Heart left ventricle (tissue), 16 donors: ENCODE measurements around the gene EPB41L2. TPM values are rescaled to one million over a fixed set of nuclear protein-coding genes. Genes with fewer than 3 reads are reported as not detected.

Experiments used
- ATAC-seq, 4 donors: fragments of 200-7000 bp; cut with Tn5 transposase; one replicate each; pipeline ENCODE4 v1.9.1; 2020 to 2022; ENCODE audit warnings: moderate library complexity in 4 of 4, mild to moderate bottlenecking in 3 of 4, moderate number of reproducible peaks in 1 of 4
- DNase-seq, 5 donors: peaks; one replicate each; pipeline ENCODE4 v3.0.0-alpha.2; 2020
- H3K27ac ChIP-seq, 12 donors: fragments of 200-600 bp; sonication (generic) in 4 of 12; one replicate each; pipeline versions ENCODE4 v1.5.0 to v1.8.0; 2016 to 2022; ENCODE audit warnings: mild to moderate bottlenecking in 2 of 12
- H3K27me3 ChIP-seq, 9 donors: fragments of 200-600 bp; sonication (generic) in 2 of 9; one replicate each; pipeline versions ENCODE4 v1.5.1 to v1.8.0; 2016 to 2022; ENCODE audit warnings: mild to moderate bottlenecking in 3 of 9
- H3K36me3 ChIP-seq, 9 donors: fragments of 200-600 bp; sonication (generic) in 2 of 9; one replicate each; pipeline versions ENCODE4 v1.5.0 to v1.8.0; 2018 to 2022; ENCODE audit warnings: mild to moderate bottlenecking in 2 of 9
- H3K4me1 ChIP-seq, 12 donors: fragments of 200-600 bp; sonication (generic) in 4 of 12; one replicate each; pipeline versions ENCODE4 v1.5.0 to v1.8.0; 2016 to 2022; ENCODE audit warnings: mild to moderate bottlenecking in 3 of 12
- H3K4me3 ChIP-seq, 12 donors: fragments of 200-600 bp; sonication (generic) in 4 of 12; one replicate each; pipeline versions ENCODE4 v1.5.0 to v1.8.0; 2017 to 2022; ENCODE audit warnings: mild to moderate bottlenecking in 9 of 12, moderate library complexity in 4 of 12
- H3K9me3 ChIP-seq, 12 donors: fragments of 200-600 bp; sonication (generic) in 4 of 12; one replicate each; pipeline versions ENCODE4 v1.5.0 to v1.8.0; 2016 to 2022; ENCODE audit warnings: mild to moderate bottlenecking in 1 of 12
- POLR2A ChIP-seq, 2 donors: fragments of 450-650 bp; IDR thresholded peaks; one replicate each; pipeline ENCODE4 v1.6.1; 2017; ENCODE audit warnings: antibody characterized with exemption in 2 of 2, mild to moderate bottlenecking in 2 of 2, moderate library complexity in 2 of 2
- WGBS, 4 donors: extraction: QIAGEN DNeasy Blood & Tissue Kit in 2 of 4; methylation state at CpG; one replicate each; pipeline versions ENCODE4 v1.1.5 to v1.1.7; 2013 to 2018; 5-methylcytosine and 5-hydroxymethylcytosine counted together
- intact Hi-C, 10 donors: fragments of 100-400 bp; cut with DNase I; formaldehyde crosslinking; loops; one replicate each; pipeline versions ENCODE4 v1.11.1 to v1.14.2; 2022
- polyA plus RNA-seq, 2 donors: library from polyadenylated mRNA; stranded (reverse); fragments of 200-250 nt; gene quantifications; one replicate each; pipeline ENCODE4 v1.2.3, GENCODE V29; 2013
- total RNA-seq, 9 donors: library from RNA; depleted of rRNA in 2 of 9; stranded (reverse); fragments of >200 nt in 2 of 9; fragmentation: NEBNext Ultra II Directional in 3 of 9; extraction: Animal tissue kit (Norgen Biotek cat#: 25700) in 3 of 9; gene quantifications; one replicate each; pipeline versions ENCODE4 v1.1.0 to v1.2.4, GENCODE V29; 2016 to 2023
- TF ChIP-seq, protein P1 (sequence below), 12 donors: fragments of 200-600 bp; sonication (generic) in 4 of 12; IDR thresholded peaks; one replicate each; pipeline versions ENCODE4 v1.5.0 to v1.8.0; 2018 to 2022; ENCODE audit warnings: antibody characterized with exemption in 12 of 12, mild to moderate bottlenecking in 5 of 12
- donor health status: ischemic (EF 13 %, LVEDD 7.1; RV severe dilation, severe dysfunction).
- donor health status: healthy with polysubstance abuse.
- donor health status: DM: no; HTN: yes; CAD: no.
- donor health status: DM: no; HTN: no; CAD: no.
- donor health status: ischemic (EF 25% LVEDD 6.9; RV normal size, moderate dysfunction).
- donor health status: ischemic (EF 25% LVEDD 5.7; RV mildly dilated, moderate dysfunction).
- donor health status: healthy.
- donor health status: DM: yes; HTN: yes; CAD: no.
- donor health status: ischemic (EF 35%, LVEDD 5.7; RV mildly dilated, moderate dysfunction).
- donor health status: nonischemic (EF 11% LVEDD 7.7; RV severe dilation, severe dysfunction).
- donor health status: DM: yes; HTN: yes; CAD: no.
- donor health status: PGD.
- donor health status: ischemic (EF 29% LVEDD 5.4; RV normal size, mild dysfunction).
- donor health status: nonischemic (EF 23%, LVEDD 6.1; RV moderate dilation, normal function).

The EPB41L2 gene
- total and polyA plus RNA-seq, 11 donors, result 21.3 to 115 (median 51.9) TPM

DNA sequence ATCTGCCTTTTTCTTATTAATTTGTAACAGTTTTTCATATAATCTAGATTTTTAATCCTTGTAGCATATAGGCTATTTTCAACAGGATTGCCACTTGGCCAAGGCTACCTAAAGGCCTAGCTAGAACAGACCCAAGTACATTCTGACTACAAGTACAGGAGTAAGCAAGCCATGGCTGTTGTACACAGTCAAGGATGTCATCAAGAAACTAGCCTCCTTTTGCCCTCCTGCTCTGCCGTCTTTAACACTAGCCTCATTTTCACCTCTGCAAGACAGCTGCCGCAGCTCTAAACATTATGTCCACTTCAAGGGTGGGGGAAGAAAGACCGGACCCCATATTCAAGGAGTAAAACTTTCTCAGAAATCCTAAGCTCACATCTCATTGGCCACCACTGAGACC is 45.1 kb downstream of the EPB41L2 start:
- WGBS, 4 donors, result 90 to 96% (median 94%) methylated on average over 3 of the region's 3 CpGs
- TF ChIP-seq, protein P1, sequence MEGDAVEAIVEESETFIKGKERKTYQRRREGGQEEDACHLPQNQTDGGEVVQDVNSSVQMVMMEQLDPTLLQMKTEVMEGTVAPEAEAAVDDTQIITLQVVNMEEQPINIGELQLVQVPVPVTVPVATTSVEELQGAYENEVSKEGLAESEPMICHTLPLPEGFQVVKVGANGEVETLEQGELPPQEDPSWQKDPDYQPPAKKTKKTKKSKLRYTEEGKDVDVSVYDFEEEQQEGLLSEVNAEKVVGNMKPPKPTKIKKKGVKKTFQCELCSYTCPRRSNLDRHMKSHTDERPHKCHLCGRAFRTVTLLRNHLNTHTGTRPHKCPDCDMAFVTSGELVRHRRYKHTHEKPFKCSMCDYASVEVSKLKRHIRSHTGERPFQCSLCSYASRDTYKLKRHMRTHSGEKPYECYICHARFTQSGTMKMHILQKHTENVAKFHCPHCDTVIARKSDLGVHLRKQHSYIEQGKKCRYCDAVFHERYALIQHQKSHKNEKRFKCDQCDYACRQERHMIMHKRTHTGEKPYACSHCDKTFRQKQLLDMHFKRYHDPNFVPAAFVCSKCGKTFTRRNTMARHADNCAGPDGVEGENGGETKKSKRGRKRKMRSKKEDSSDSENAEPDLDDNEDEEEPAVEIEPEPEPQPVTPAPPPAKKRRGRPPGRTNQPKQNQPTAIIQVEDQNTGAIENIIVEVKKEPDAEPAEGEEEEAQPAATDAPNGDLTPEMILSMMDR (IDR thresholded peaks at IDR 0.05), result no peak
- TF ChIP-seq POLR2A (IDR thresholded peaks at IDR 0.05), result no peak
- ATAC-seq (no peak), DNase-seq (no peak)
- Histone ChIP-seq H3K4me3 (no peak overlapping the region), H3K27ac (peak overlapping the region in 1 of 12 donors; percentile 27), H3K27me3 (no peaks in the 10 kb centered on the region), H3K36me3 (no peaks in the 10 kb centered on the region), H3K4me1 (peaks cover 5 to 46% (median 24%) of the 10 kb centered on the region in 12 donors), H3K9me3 (no peaks in the 10 kb centered on the region)
- intact Hi-C loops, result no loop called here

DNA sequence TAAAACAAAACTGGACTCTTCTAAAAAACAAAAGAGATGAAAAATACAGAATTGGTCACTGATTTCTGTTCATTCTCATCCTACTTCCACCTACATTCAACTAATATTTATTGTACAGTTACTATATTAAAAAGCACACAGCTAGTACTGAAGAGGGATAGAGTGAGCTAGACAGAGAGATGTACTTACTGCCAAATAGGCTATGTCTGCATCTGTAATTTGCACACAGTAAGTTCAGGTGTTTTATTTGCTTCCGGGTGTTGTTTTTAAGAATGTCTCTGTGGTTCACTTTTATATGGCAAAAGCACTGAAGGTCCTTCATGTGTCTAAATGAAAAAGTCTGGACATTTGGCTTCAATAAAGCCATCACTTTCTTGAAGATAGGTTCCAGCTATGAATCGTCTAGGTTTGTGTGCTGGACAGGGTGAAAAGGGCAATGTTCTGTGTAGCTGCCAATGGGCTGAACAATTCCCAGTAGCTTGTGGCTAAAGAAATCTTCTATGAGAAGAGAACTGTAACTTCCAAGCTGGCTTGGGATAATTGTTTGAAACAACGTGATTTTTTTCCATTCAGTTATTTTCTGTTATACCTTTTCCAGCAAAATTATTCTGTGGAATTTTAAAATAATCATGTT is 47.3 kb downstream of the EPB41L2 start:
- 33 to 48% (median 42%) methylated on average over 3 of the region's 3 CpGs for WGBS, 4 donors
- Histone ChIP-seq H3K27ac (peak overlapping the region in 11 of 12 donors; percentile 4 to 63 (median 53)), H3K4me1 (peaks cover 5 to 53% (median 27%) of the 10 kb centered on the region in 12 donors), H3K4me3 (no peak overlapping the region), H3K36me3 (no peaks in the 10 kb centered on the region), H3K27me3 (no peaks in the 10 kb centered on the region), H3K9me3 (no peaks in the 10 kb centered on the region)
- DNase-seq (peak in 1 of 5 donors; percentile 24), ATAC-seq (peak; percentile 15 to 75 (median 72))
- intact Hi-C loops, result no loop called here
- TF ChIP-seq POLR2A (IDR thresholded peaks at IDR 0.05), result no peak
- TF ChIP-seq, protein P1 (IDR thresholded peaks at IDR 0.05), result no peak

DNA sequence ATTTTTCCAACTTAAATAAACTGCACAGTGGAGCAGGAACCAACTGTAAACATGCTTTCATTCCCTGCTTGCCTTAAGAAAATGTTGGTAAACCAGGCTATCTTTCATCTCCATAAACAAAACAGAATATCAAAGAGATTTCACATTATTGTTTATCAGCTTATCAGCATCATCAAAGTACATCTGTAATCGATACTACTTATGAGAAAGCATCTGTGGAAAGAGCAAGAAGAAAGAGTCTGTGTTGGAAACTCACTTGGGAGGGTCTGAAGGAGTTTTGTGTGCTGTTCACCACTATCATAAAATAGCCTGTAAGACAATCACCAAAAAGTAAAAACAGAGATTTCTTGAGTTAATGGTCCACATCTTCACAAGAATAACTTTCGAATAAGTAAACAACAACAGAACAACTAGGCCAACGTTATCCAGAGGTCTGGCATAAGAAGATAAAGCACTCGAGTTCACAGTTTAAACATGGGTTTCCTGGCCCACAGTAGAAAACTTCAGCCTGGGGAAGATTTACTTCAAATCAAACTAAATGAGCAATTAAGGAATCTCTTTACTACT is 47.9 kb downstream of the EPB41L2 start:
- H3K4me1 ChIP-seq, result peaks cover 5 to 53% (median 27%) of the 10 kb centered on the region in 12 donors

More for the DNA sequence above, 47.9 kb downstream of the EPB41L2 start:
- Histone ChIP-seq H3K36me3 (no peaks in the 10 kb centered on the region), H3K27ac (peak overlapping the region; percentile 4 to 63 (median 48)), H3K9me3 (no peaks in the 10 kb centered on the region), H3K27me3 (no peaks in the 10 kb centered on the region), H3K4me3 (no peak overlapping the region)
- intact Hi-C loops, result no loop called here
- ATAC-seq (no peak), DNase-seq (no peak)
- 29 to 43% (median 32%) methylated on average over 4 of the region's 4 CpGs for WGBS, 4 donors
- TF ChIP-seq, protein P1 (IDR thresholded peaks at IDR 0.05), result no peak
- no peak for TF ChIP-seq POLR2A (IDR thresholded peaks at IDR 0.05)
